GM18873 (cell line): ENCODE data around the gene GARIN5B.
"Not testable (repeated sequence)": the region's sequence is repeated elsewhere in the genome, so short reads cannot be mapped to it uniquely, and the experiment has no call there.

Source experiments
- ATAC-seq: cut with Tn5 transposase; IDR thresholded peaks from one replicate; pipeline ENCODE4 v1.9.1; 2021; ENCODE audit warnings: mild to moderate bottlenecking, moderate library complexity, moderate number of reproducible peaks; ENCODE audit not compliant: unreplicated experiment, low FRiP score

Gene GARIN5B

GRCh38 chr19:55362990-55363716, at the start of gene GARIN5B:
Gene GARIN5B, minus strand, starts transcription at chr19:55363260. Its CDS starts 194 bp downstream, at chr19:55363066.
- ATAC-seq = no peak

GRCh38 chr19:55410168-55410567, 47.1 kb upstream of the GARIN5B start:
- no peak for ATAC-seq

- not testable (repeated sequence) for ATAC-seq
Measured at GRCh38 chr19:55409179-55409578, 46.1 kb upstream of the GARIN5B start.

- no peak for ATAC-seq
Measured at GRCh38 chr19:55408533-55408872, 45.4 kb upstream of the GARIN5B start.

GRCh38 chr19:55407800-55408532, 44.9 kb upstream of the GARIN5B start:
- peak; percentile 70 for ATAC-seq

- ATAC-seq = not testable (repeated sequence)
Measured at GRCh38 chr19:55407550-55407799, 44.4 kb upstream of the GARIN5B start, which contains the start of gene UBE2S. Gene UBE2S, minus strand, starts transcription at chr19:55407788. Its CDS starts 199 bp downstream, at chr19:55407589.

- ATAC-seq = peak; percentile 23
Measured at GRCh38 chr19:55406826-55407549, 43.9 kb upstream of the GARIN5B start.

GRCh38 chr19:55406091-55406825, 43.2 kb upstream of the GARIN5B start:
- no peak for ATAC-seq

- no peak for ATAC-seq
Measured at GRCh38 chr19:55405638-55406037, 42.6 kb upstream of the GARIN5B start.

- ATAC-seq = no peak
Measured at GRCh38 chr19:55402509-55402908, 39.4 kb upstream of the GARIN5B start.

GRCh38 chr19:55401390-55401789, 38.3 kb upstream of the GARIN5B start:
- ATAC-seq = not testable (repeated sequence)

- no peak for ATAC-seq
Measured at GRCh38 chr19:55400281-55401087, 37.4 kb upstream of the GARIN5B start.

- no peak for ATAC-seq
Measured at GRCh38 chr19:55398200-55398925, 35.3 kb upstream of the GARIN5B start.

GRCh38 chr19:55392820-55393761, 30.0 kb upstream of the GARIN5B start:
- ATAC-seq = no peak

GRCh38 chr19:55391702-55392615, 28.9 kb upstream of the GARIN5B start:
- no peak for ATAC-seq

- ATAC-seq = no peak
Measured at GRCh38 chr19:55391191-55391670, 28.2 kb upstream of the GARIN5B start.

GRCh38 chr19:55390461-55390880, 27.4 kb upstream of the GARIN5B start:
- ATAC-seq = no peak
